Neural cell (in vitro differentiated cells): ENCODE results near the gene PBX4. TPM values are rescaled to one million over a fixed set of nuclear protein-coding genes. Genes with fewer than 3 reads are reported as not detected.

ENCODE experiments used
- H2AFZ ChIP-seq: fragments of 200-600, 300-800 bp; sonication (generic), shearing (Covaris generic); 2 replicates; pipeline ENCODE4 v1.6.0; 2014; ENCODE audit warnings: low read depth, mild to moderate bottlenecking, antibody characterized with exemption, low read length, moderate library complexity
- H3F3A ChIP-seq: fragments of 200-600 bp; shearing (Covaris generic); 2 replicates; pipeline ENCODE4 v1.6.1; 2016; ENCODE audit warnings: mild to moderate bottlenecking, moderate library complexity, mixed read lengths, antibody characterized with exemption, low read length; ENCODE audit not compliant: insufficient read depth, poor library complexity, severe bottlenecking
- H3K27ac ChIP-seq: fragments of 200-600, 300-800 bp; sonication (generic), shearing (Covaris generic); 2 replicates; pipeline ENCODE4 v1.5.1; 2014; ENCODE audit warnings: mild to moderate bottlenecking, low read length, moderate library complexity
- H3K27me3 ChIP-seq: fragments of 300-800, 200-600 bp; sonication (generic), shearing (Covaris generic); 2 replicates; pipeline ENCODE4 v1.6.0; 2014; ENCODE audit warnings: mild to moderate bottlenecking, low read depth, low read length, moderate library complexity; ENCODE audit not compliant: insufficient read depth
- H3K36me3 ChIP-seq: fragments of 300-800, 200-600 bp; sonication (generic), shearing (Covaris generic); 2 replicates; pipeline ENCODE4 v1.5.1; 2014; ENCODE audit warnings: mild to moderate bottlenecking, antibody characterized with exemption, low read length, moderate library complexity; ENCODE audit not compliant: insufficient read depth
- H3K4me2 ChIP-seq: fragments of 300-800, 200-600 bp; sonication (generic), shearing (Covaris generic); 2 replicates; pipeline ENCODE4 v1.6.0; 2014; ENCODE audit warnings: mild to moderate bottlenecking, low read length
- H3K4me3 ChIP-seq: fragments of 300-800, 200-600 bp; sonication (generic), shearing (Covaris generic); 2 replicates; pipeline ENCODE4 v1.5.1; 2014; ENCODE audit warnings: mild to moderate bottlenecking, low read length, moderate library complexity
- H3K79me2 ChIP-seq: fragments of 200-600 bp; shearing (Covaris generic); replicated peaks from 2 replicates; pipeline ENCODE4 v1.6.0; 2014; ENCODE audit warnings: mild to moderate bottlenecking, low read length, moderate library complexity; ENCODE audit not compliant: insufficient read depth
- H3K9ac ChIP-seq: fragments of 300-800, 200-600 bp; sonication (generic), shearing (Covaris generic); 2 replicates; pipeline ENCODE4 v1.6.1; 2016; ENCODE audit warnings: mild to moderate bottlenecking, low read length, mixed read lengths
- H3K9me2 ChIP-seq: fragments of 200-600 bp; shearing (Covaris generic); 2 replicates; pipeline ENCODE4 v1.6.1; 2016; ENCODE audit warnings: mild to moderate bottlenecking, low read length, mixed read lengths; ENCODE audit not compliant: insufficient read depth
- H3K9me3 ChIP-seq: fragments of 200-600, 300-800 bp; sonication (generic), shearing (Covaris generic); 2 replicates; pipeline ENCODE4 v1.6.1; 2016; ENCODE audit warnings: mild to moderate bottlenecking, mixed run types, low read length, moderate library complexity, mixed read lengths
- H4K20me1 ChIP-seq: fragments of 200-600 bp; shearing (Covaris generic); 2 replicates; pipeline ENCODE4 v1.6.1; 2016; ENCODE audit warnings: mild to moderate bottlenecking, mixed run types; ENCODE audit not compliant: insufficient read depth
- EP300 ChIP-seq: fragments of 450-650 bp; conservative IDR thresholded peaks from 2 replicates; pipeline ENCODE4 v1.6.1; 2014; ENCODE audit warnings: antibody characterized with exemption, mild to moderate bottlenecking, moderate library complexity; ENCODE audit not compliant: poor library complexity, severe bottlenecking
- EZH2 ChIP-seq: fragments of 200-600, 300-800 bp; shearing (Covaris generic), sonication (generic); IDR thresholded peaks from 2 replicates; pipeline ENCODE4 v1.6.1; 2014; ENCODE audit warnings: antibody characterized with exemption, low read length, borderline replicate concordance, mild to moderate bottlenecking; ENCODE audit not compliant: insufficient read depth, poor library complexity, severe bottlenecking
- MXI1 ChIP-seq: fragments of 450-650 bp; conservative IDR thresholded peaks from 2 replicates; pipeline ENCODE4 v1.6.1; 2014; ENCODE audit warnings: antibody characterized with exemption, mild to moderate bottlenecking; ENCODE audit not compliant: poor library complexity, severe bottlenecking
- POLR2AphosphoS5 ChIP-seq: IDR thresholded peaks from 2 replicates; pipeline ENCODE4 v1.6.1; 2012
- RAD21 ChIP-seq: fragments of 450-650 bp; conservative IDR thresholded peaks from 2 replicates; pipeline ENCODE4 v1.6.1; 2014; ENCODE audit warnings: antibody characterized with exemption, mild to moderate bottlenecking, moderate library complexity
- SMC3 ChIP-seq: fragments of 450-650 bp; conservative IDR thresholded peaks from 2 replicates; pipeline ENCODE4 v1.6.1; 2014; ENCODE audit warnings: antibody characterized with exemption, mild to moderate bottlenecking, moderate library complexity; ENCODE audit not compliant: poor library complexity
- TAF1 ChIP-seq: IDR thresholded peaks from 2 replicates; pipeline ENCODE4 v1.6.1; 2012; ENCODE audit warnings: low read depth
- polyA plus RNA-seq: library from polyadenylated mRNA; depleted of rRNA; stranded (reverse); fragments of >200 nt; gene quantifications from 2 replicates; pipeline ENCODE4 v1.2.3, GENCODE V29; 2014
- TF ChIP-seq, protein P1 (sequence below): IDR thresholded peaks from 2 replicates; pipeline ENCODE4 v1.6.1; 2012; ENCODE audit warnings: borderline replicate concordance
- TF ChIP-seq, protein P2 (sequence below): fragments of 450-650 bp; IDR thresholded peaks from 2 replicates; pipeline ENCODE4 v1.5.1; 2014; ENCODE audit warnings: antibody characterized with exemption, mild to moderate bottlenecking, moderate library complexity; ENCODE audit not compliant: poor library complexity, severe bottlenecking

The PBX4 gene
- polyA plus RNA-seq, 1 donor from 2014 or later, result 7.5 TPM

DNA sequence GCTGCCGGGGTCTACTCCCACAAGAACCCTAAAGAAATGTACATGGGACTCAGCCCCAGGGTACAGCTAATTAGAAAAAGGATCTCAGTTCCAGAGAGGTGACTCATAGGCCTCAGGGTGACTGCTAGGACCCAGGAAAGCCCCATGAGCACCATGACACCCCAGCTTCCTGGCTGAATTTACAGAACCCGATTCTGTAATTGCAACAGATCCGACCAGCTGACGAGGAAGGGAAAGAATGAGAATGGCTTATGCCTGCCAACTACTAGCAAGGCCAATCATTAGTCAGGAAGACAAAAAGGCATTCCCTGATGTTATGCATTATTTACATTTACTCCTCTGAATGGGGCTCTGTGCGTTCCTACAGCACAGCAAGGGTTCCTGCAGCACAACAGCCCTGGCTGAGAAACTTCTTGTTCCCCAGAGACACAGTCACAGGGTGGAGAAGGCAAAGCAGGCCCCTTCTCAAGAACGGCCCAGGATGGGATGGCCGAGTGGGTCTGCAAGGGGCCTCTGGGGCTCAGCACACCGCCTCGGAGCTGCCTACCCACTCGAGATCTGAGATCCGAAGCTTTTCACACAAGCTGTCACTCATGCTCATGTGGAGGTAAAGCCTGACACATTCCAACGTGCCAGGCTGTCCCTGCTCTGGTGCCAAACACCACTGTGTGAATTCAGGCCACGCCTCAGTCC, 27.2 kb downstream of the PBX4 start:
- Histone ChIP-seq H3K4me3 (no peak overlapping the region), H2AFZ (no peak overlapping the region), H3K36me3 (no peaks in the 10 kb centered on the region), H3K9me2 (no peaks in the 10 kb centered on the region), H3K79me2 (no peaks in the 10 kb centered on the region), H3K9ac (no peak overlapping the region), H3K27me3 (no peaks in the 10 kb centered on the region), H3K9me3 (no peaks in the 10 kb centered on the region), H3K27ac (no peak overlapping the region), H3F3A (no peaks in the 10 kb centered on the region), H3K4me2 (no peak overlapping the region), H4K20me1 (no peaks in the 10 kb centered on the region)
- TF ChIP-seq EZH2, result no peak
- no peak for TF ChIP-seq TAF1
- no peak for TF ChIP-seq EP300
- TF ChIP-seq POLR2AphosphoS5, result no peak
- TF ChIP-seq, protein P1, sequence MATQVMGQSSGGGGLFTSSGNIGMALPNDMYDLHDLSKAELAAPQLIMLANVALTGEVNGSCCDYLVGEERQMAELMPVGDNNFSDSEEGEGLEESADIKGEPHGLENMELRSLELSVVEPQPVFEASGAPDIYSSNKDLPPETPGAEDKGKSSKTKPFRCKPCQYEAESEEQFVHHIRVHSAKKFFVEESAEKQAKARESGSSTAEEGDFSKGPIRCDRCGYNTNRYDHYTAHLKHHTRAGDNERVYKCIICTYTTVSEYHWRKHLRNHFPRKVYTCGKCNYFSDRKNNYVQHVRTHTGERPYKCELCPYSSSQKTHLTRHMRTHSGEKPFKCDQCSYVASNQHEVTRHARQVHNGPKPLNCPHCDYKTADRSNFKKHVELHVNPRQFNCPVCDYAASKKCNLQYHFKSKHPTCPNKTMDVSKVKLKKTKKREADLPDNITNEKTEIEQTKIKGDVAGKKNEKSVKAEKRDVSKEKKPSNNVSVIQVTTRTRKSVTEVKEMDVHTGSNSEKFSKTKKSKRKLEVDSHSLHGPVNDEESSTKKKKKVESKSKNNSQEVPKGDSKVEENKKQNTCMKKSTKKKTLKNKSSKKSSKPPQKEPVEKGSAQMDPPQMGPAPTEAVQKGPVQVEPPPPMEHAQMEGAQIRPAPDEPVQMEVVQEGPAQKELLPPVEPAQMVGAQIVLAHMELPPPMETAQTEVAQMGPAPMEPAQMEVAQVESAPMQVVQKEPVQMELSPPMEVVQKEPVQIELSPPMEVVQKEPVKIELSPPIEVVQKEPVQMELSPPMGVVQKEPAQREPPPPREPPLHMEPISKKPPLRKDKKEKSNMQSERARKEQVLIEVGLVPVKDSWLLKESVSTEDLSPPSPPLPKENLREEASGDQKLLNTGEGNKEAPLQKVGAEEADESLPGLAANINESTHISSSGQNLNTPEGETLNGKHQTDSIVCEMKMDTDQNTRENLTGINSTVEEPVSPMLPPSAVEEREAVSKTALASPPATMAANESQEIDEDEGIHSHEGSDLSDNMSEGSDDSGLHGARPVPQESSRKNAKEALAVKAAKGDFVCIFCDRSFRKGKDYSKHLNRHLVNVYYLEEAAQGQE, result no peak
- TF ChIP-seq MXI1, result no peak
- TF ChIP-seq SMC3, result no peak
- TF ChIP-seq, protein P2, sequence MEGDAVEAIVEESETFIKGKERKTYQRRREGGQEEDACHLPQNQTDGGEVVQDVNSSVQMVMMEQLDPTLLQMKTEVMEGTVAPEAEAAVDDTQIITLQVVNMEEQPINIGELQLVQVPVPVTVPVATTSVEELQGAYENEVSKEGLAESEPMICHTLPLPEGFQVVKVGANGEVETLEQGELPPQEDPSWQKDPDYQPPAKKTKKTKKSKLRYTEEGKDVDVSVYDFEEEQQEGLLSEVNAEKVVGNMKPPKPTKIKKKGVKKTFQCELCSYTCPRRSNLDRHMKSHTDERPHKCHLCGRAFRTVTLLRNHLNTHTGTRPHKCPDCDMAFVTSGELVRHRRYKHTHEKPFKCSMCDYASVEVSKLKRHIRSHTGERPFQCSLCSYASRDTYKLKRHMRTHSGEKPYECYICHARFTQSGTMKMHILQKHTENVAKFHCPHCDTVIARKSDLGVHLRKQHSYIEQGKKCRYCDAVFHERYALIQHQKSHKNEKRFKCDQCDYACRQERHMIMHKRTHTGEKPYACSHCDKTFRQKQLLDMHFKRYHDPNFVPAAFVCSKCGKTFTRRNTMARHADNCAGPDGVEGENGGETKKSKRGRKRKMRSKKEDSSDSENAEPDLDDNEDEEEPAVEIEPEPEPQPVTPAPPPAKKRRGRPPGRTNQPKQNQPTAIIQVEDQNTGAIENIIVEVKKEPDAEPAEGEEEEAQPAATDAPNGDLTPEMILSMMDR, result no peak
- TF ChIP-seq RAD21, result no peak

DNA sequence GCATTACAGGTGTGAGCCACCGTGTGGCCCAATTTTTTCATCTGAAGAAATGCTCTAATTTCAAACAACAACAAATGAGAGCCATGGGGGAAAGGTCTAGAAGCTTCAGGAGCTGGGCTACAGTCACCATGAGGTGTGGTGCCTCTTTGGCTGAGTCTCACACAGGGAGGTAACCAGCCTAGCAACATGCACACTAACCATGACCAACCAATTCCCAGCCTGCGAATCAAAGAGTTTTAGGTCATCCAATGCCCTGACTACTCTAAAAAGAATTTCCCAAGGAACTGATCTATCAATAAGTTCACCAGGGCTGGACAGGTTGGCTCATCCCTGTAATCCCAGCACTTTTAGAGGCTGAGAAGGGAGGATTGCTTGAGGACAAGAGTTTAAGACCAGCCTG, 29.9 kb downstream of the PBX4 start:
- TF ChIP-seq RAD21, result no peak
- no peak for TF ChIP-seq TAF1
- no peak for TF ChIP-seq EP300
- no peak for TF ChIP-seq MXI1
- TF ChIP-seq SMC3, result no peak
- TF ChIP-seq, protein P2, result no peak
- no peak for TF ChIP-seq EZH2
- Histone ChIP-seq H3K4me3 (no peak overlapping the region), H3F3A (no peaks in the 10 kb centered on the region), H3K9ac (no peak overlapping the region), H3K27ac (no peak overlapping the region), H3K9me2 (no peaks in the 10 kb centered on the region), H3K9me3 (no peaks in the 10 kb centered on the region), H4K20me1 (no peaks in the 10 kb centered on the region), H3K27me3 (no peaks in the 10 kb centered on the region), H3K36me3 (no peaks in the 10 kb centered on the region), H2AFZ (no peak overlapping the region), H3K79me2 (no peaks in the 10 kb centered on the region), H3K4me2 (no peak overlapping the region)
